Activated CD4-positive, alpha-beta T cell treated with anti-CD3 and anti-CD28 coated beads for 36 hours (primary cell): ENCODE measurements around the gene TAF6L. TPM values are rescaled to one million over a fixed set of nuclear protein-coding genes. Genes with fewer than 3 reads are reported as not detected.

Experiments used
- ATAC-seq: fragments of 200-7000 bp; cut with Tn5 transposase; one replicate; pipeline ENCODE4 v1.10.0; 2021; ENCODE audit warnings: mild to moderate bottlenecking, moderate library complexity
- CTCF ChIA-PET: fragments of 350-600 bp; sonication (Branson Sonifier 250); formaldehyde crosslinking; loops from one replicate; lab custom pipeline; 2021; ENCODE audit warnings: antibody characterized with exemption; lab: Charles Lee
- POLR2A ChIA-PET: fragments of 350-600 bp; sonication (Branson Sonifier 250); formaldehyde crosslinking; loops from one replicate; lab custom pipeline; 2021; ENCODE audit warnings: antibody characterized with exemption, inconsistent platforms; lab: Charles Lee
- DNase-seq: peaks from one replicate; pipeline ENCODE4 v3.0.0-alpha.2; 2020
- H3K27ac Mint-ChIP-seq: one replicate; pipeline ENCODE4 v1.8.0; 2021; ENCODE audit warnings: mixed read lengths
- H3K27me3 Mint-ChIP-seq: one replicate; pipeline ENCODE4 v1.8.0; 2021; ENCODE audit warnings: mixed read lengths
- H3K36me3 Mint-ChIP-seq: one replicate; pipeline ENCODE4 v1.8.0; 2021; ENCODE audit warnings: low read depth, mixed read lengths
- H3K4me1 Mint-ChIP-seq: one replicate; pipeline ENCODE4 v1.8.0; 2021; ENCODE audit warnings: mixed read lengths
- H3K4me3 Mint-ChIP-seq: one replicate; pipeline ENCODE4 v1.8.0; 2021; ENCODE audit warnings: mild to moderate bottlenecking, moderate library complexity, mixed read lengths
- H3K9me3 Mint-ChIP-seq: one replicate; pipeline ENCODE4 v1.8.0; 2021; ENCODE audit warnings: low read depth, mixed read lengths
- intact Hi-C, 2 experiments: fragments of 100-400 bp; cut with DNase I in 1 of 2; cut with micrococcal nuclease in 1 of 2; formaldehyde crosslinking; loops; one replicate each; pipeline versions ENCODE4 v1.14.2 to v1.15.1; 2022 to 2024; cut with DNase I, micrococcal nuclease
- total RNA-seq, 2 experiments: library from RNA; stranded (reverse); gene quantifications; one replicate each; pipeline ENCODE4 v1.2.3, GENCODE V29; 2021

The TAF6L gene
- total RNA-seq, 2 experiments from 2014 or later: 10.2 to 12.6 TPM

DNA sequence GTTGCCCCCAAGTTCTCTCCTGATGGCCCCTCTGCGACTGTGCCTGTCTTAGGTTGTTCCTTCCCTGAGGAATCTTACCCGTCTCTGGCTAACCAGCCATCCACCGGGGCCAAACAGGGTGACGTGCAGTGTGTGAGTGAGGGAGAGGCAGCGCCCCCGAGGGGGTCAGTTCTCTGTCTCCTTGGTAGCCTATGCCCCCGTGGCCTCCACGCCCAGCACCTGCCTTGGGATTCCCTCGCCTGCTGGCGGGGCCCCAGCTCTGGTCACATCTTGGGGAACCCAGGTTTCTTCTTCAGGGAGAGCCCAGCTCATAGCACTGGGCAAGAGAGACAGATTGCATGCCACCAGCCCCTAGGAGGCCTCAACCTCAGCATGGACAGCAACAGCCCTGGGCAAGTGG is 28.3 kb downstream of the TAF6L start:
- intact Hi-C loops: no loop called here
- no peaks in the 10 kb centered on the region for H3K27me3 Mint-ChIP-seq
- DNase-seq: no peak
- ATAC-seq: no peak
- CTCF ChIA-PET: no interaction called here
- H3K4me3 Mint-ChIP-seq: no peak overlapping the region
- peaks cover 81% of the 10 kb centered on the region for H3K36me3 Mint-ChIP-seq
- peak overlapping the region; percentile 5 for H3K27ac Mint-ChIP-seq
- H3K9me3 Mint-ChIP-seq: no peaks in the 10 kb centered on the region
- POLR2A ChIA-PET: interaction anchor here (0.6 to 2.2 kb wide), 2 partner anchors 41 to 207 kb away, joined by 4 to 13 read pairs; no protein-coding TSS in a partner anchor
- peaks cover 24% of the 10 kb centered on the region for H3K4me1 Mint-ChIP-seq

DNA sequence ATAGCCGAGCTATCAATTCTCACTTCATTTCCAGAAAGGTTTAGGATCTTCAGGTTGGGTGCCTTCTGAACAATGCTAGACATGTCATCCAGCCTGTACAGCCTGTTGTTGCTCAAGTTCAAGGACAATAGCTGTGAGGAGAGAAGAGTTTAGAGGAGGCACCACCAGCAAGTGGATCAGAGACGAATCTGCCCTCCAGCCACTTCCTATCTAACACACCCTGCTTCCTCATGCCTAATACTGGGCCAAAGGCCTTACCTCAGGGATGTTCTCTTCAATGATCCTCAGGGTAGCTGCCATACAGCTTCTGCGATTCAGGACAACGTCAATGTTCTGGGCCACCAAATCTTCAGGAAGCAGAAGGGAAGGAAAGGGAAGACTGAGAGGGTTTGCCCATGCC is 29.9 kb downstream of the TAF6L start:
- no peak for DNase-seq
- ChIA-PET CTCF (interaction anchor here (0.8 to 1.3 kb wide), 3 partner anchors 10 to 15 kb away, joined by 3 to 6 read pairs (median 4); no protein-coding TSS in a partner anchor), POLR2A (interaction anchor here (0.5 to 2.2 kb wide), 5 partner anchors 9 to 50 kb away, joined by 5 to 13 read pairs (median 6); partner anchors contain the start of genes STX5, TEX54 and TMEM223)
- peaks cover 26% of the 10 kb centered on the region for H3K4me1 Mint-ChIP-seq
- peaks cover 68% of the 10 kb centered on the region for H3K36me3 Mint-ChIP-seq
- no peaks in the 10 kb centered on the region for H3K27me3 Mint-ChIP-seq
- H3K27ac Mint-ChIP-seq: no peak overlapping the region
- intact Hi-C loops: no loop called here
- no peak overlapping the region for H3K4me3 Mint-ChIP-seq
- no peak for ATAC-seq
- H3K9me3 Mint-ChIP-seq: no peaks in the 10 kb centered on the region

DNA sequence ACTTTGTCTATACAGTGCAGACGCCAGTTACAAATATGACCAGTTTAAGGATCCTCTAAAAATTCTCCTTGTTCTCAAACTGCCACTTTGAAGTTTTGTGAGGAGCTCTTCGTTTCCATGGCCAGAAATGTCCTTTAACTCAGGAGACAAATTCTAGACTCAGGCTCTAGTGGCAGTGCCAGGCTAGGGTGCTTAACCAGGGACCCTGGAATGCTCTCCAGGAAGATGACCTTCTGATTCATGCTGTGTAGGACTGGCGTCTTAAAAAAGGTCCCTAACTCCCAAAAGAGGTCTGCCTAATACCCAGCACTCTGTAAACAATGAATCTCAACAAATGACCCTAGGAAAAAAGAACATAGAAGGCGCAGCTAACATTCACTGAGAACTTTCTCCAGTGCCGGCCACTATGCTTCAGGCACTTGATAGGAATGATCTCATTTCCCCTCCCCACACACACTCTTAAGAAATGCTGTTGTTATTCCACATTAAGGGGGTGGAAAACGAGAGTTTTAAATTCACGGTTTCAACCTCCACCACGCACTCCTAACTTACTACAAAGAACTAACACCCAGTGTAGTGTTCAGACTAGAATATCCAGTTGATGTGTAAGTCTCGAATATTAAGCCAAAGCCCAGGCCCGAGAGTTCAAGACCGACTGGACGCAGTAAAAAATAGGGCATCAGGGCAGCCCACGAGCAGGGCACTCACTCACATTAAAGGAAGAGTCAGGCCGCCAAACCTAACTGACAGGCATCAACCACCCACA is 33.3 kb downstream of the TAF6L start:
- Mint-ChIP-seq H3K4me3 (peak overlapping the region; percentile 99), H3K27ac (peak overlapping the region; percentile 97), H3K4me1 (peaks cover 32% of the 10 kb centered on the region), H3K27me3 (no peaks in the 10 kb centered on the region), H3K9me3 (no peaks in the 10 kb centered on the region), H3K36me3 (peaks cover 41% of the 10 kb centered on the region)
- POLR2A ChIA-PET: interaction anchor here (0.6 to 2.1 kb wide), 13 partner anchors 9 to 213 kb away, joined by 3 to 10 read pairs (median 5); partner anchors contain the start of genes STX5, TMEM223, TUT1 and UQCC3
- CTCF ChIA-PET: interaction anchor here (0.7 to 1.0 kb wide), 3 partner anchors 12 to 98 kb away, joined by 4 to 5 read pairs (median 4); partner anchors contain the start of gene TMEM179B
- DNase-seq: peak; percentile 59
- ATAC-seq: peak; percentile 53
- intact Hi-C loops: loop anchor here (1.0 to 2.0 kb wide), 16 partner anchors 12 to 230 kb away; partner anchors contain the start of genes TMEM179B (in 2 of the 2), TMEM223 (in 2 of the 2), WDR74 (in 2 of the 2) and HNRNPUL2 (in 1 of the 2)

DNA sequence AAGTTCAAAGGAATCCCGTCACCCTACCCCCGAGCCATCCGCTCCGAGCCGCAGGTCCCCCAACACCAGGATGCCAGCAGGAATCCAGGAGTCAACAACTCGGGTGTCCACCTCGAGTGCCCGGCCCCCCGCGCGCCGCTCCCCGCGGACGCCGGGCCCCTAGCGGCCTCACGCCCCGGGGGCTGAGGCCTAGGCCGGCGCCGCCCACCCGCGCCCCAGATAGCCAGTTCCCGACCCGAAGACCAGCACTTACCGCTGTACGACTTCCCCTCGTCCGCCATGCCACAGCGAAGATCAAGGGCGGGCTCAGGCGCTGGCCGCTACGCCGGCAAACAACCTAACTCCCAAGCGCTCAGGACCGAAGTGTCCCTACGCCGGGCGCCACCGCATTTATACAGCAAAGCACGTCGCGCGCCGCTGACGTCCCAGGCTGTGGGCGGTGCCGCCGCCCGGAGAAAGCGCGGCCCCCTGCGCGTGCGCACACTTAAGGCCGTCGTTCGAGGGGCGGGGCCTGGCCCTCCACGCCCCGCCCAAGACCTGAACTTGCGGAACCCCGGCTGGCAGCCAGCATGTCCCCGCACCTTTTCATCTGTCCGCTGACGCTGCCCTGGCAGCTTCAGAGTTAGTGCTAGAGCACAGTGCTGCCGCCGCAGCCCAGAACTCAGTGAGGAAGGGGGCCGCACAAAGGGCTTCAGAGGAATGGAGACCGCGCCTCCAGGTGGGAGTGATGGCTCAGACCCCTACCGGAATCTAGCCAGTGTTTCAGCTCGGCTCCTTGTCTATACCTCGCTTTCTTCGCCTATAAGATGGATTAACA is 34.1 kb downstream of the TAF6L start, which contains the start of gene NXF1:
NXF1 (minus strand) TSS at position 365 of the 817 bp plus-strand sequence; CDS start at position 281, 84 bp downstream.
- H3K27ac Mint-ChIP-seq: peak within 1 kb of the TSS; percentile 97
- no peaks in the 10 kb centered on the region for H3K9me3 Mint-ChIP-seq
- ChIA-PET CTCF (interaction anchor here (0.6 to 3.2 kb wide), 8 partner anchors 15 to 844 kb away, joined by 3 to 24 read pairs (median 3); partner anchors contain the start of gene TMEM179B), POLR2A (interaction anchor here (0.5 to 2.2 kb wide), 14 partner anchors 13 to 164 kb away, joined by 3 to 27 read pairs (median 4); partner anchors contain the start of genes SLC3A2, STX5, TMEM179B and ZBTB3)
- ATAC-seq (peak; percentile 79), DNase-seq (peak; percentile 97)
- H3K4me3 Mint-ChIP-seq: peak within 1 kb of the TSS; percentile 99
- peaks cover 33% of the 10 kb centered on the region for H3K36me3 Mint-ChIP-seq
- no peaks in the 10 kb centered on the region for H3K27me3 Mint-ChIP-seq
- intact Hi-C loops: loop anchor here (1.0 to 2.0 kb wide), 16 partner anchors 13 to 231 kb away; partner anchors contain the start of genes TMEM179B (in 2 of the 2), TMEM223 (in 2 of the 2), WDR74 (in 2 of the 2) and HNRNPUL2 (in 1 of the 2)
- peaks cover 29% of the 10 kb centered on the region for H3K4me1 Mint-ChIP-seq

DNA sequence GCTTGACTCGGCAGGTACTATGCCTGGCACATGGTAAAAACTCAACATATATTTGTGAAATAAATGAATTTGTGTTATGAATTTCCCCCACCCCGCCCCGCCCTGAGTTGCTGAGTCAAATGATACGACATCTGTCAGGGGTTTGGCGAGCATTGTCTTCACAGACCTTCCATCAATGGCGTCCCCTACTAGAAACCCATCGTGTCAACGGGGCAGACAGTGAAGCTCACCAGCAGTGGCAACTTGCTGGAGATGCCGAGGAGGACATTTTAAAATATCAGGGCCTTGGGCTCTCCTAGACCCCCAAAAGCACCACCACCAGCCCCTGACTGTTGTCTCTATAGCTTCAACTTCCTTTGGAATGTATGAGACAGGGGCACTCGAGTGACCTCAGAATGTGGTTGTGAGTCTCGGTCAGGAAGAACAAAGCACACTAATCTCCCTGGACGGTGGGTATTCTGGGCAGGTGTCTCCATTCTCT is 34.8 kb downstream of the TAF6L start:
- peak overlapping the region; percentile 96 for H3K27ac Mint-ChIP-seq
- CTCF ChIA-PET: interaction anchor here (0.6 to 3.2 kb wide), 9 partner anchors 14 to 843 kb away, joined by 3 to 24 read pairs (median 3); partner anchors contain the start of gene TMEM179B
- ATAC-seq (peak; percentile 20), DNase-seq (peak; percentile 56)
- H3K27me3 Mint-ChIP-seq: no peaks in the 10 kb centered on the region
- peak overlapping the region; percentile 99 for H3K4me3 Mint-ChIP-seq
- intact Hi-C loops: loop anchor here (1.0 to 2.0 kb wide), 16 partner anchors 14 to 232 kb away; partner anchors contain the start of genes TMEM179B (in 2 of the 2), TMEM223 (in 2 of the 2), WDR74 (in 2 of the 2) and HNRNPUL2 (in 1 of the 2)
- no peaks in the 10 kb centered on the region for H3K9me3 Mint-ChIP-seq
- peaks cover 29% of the 10 kb centered on the region for H3K4me1 Mint-ChIP-seq
- POLR2A ChIA-PET: interaction anchor here (0.6 to 2.2 kb wide), 12 partner anchors 18 to 165 kb away, joined by 3 to 27 read pairs (median 4); partner anchors contain the start of genes SLC3A2, STX5, TMEM179B and ZBTB3
- peaks cover 29% of the 10 kb centered on the region for H3K36me3 Mint-ChIP-seq

DNA sequence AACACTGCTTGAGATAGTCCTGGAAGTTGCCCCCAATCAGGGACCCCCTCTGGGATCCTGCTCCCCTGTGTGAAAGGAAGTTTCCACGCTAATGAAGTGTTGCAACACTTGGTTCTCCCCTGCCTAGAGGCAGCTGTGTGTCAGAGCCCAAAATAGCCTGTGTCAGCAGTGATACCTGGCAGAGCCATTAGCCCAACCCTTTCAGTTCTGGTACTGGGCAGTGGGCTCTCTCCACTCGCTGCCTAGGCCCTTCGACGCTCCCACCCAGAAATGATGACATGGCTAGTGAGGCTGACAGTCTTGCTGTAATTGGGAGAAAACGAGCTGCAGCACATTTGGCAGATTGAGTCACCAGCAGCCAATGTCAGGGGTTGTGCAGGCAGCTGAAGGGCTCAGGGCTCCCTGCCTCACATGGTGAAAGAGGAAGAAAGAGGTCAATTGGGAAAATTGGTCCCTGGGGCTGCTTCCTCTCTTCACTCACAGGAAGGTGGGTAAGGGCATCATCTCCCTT is 35.5 kb downstream of the TAF6L start:
- no peak for ATAC-seq
- Mint-ChIP-seq H3K9me3 (no peaks in the 10 kb centered on the region), H3K4me1 (peaks cover 27% of the 10 kb centered on the region), H3K4me3 (peak overlapping the region; percentile 99), H3K27me3 (no peaks in the 10 kb centered on the region), H3K36me3 (peaks cover 22% of the 10 kb centered on the region), H3K27ac (peak overlapping the region; percentile 86)
- POLR2A ChIA-PET: interaction anchor here (0.5 to 2.2 kb wide), 7 partner anchors 19 to 55 kb away, joined by 3 to 27 read pairs (median 6); partner anchors contain the start of genes TMEM179B and ZBTB3
- CTCF ChIA-PET: interaction anchor here (1.2 to 3.2 kb wide), 5 partner anchors 13 to 76 kb away, joined by 3 to 24 read pairs (median 4); partner anchors contain the start of gene TMEM179B
- no peak for DNase-seq
- intact Hi-C loops: no loop called here

DNA sequence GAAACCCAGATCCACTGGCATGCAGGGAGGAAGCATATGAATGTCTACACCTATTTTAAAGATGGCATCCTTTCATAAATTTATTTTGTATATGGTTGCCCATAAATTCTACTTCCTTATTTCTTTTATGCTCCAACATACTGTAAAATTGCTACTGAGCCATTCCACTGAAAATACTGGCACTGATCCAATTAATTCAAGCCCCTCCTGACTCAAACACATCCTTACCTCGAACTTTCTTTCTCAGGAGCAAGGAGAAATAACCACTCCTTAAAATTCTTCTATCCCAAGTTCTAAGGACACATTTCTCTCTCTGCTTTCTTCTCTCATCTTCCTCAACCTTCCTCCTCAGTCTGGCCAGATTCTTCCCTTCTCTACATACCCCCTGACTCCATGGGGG is 39.6 kb downstream of the TAF6L start:
- ATAC-seq (no peak), DNase-seq (no peak)
- POLR2A ChIA-PET: interaction anchor here (0.6 to 1.2 kb wide), 2 partner anchors 22 to 197 kb away, joined by 5 to 13 read pairs; partner anchors contain the start of genes STX5 and TEX54
- Mint-ChIP-seq H3K4me3 (no peak overlapping the region), H3K27ac (no peak overlapping the region), H3K9me3 (no peaks in the 10 kb centered on the region), H3K27me3 (no peaks in the 10 kb centered on the region), H3K36me3 (peaks cover 5% of the 10 kb centered on the region), H3K4me1 (peaks cover 9% of the 10 kb centered on the region)
- intact Hi-C loops: no loop called here
- CTCF ChIA-PET: no interaction called here

DNA sequence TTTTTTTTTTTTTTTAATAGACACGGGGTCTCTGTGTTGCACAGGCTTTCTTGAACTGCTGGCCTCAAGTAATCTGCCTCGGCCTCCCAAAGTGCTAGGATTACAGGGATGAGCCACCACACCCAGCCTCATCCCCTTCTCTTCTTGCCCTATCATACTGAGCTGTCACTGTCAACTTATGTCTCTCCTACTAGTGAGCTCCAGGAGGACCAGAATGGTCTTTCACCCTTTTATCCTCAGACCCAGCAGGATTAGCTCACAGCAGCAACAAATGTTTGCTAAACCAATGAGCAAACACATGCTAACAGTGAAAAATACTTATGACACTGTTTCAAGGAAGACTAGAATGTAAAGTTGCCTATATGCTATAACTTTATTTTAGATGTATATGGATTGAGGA is 40.5 kb downstream of the TAF6L start:
- CTCF ChIA-PET: interaction anchor here (0.9 to 1.0 kb wide), 2 partner anchors 16 to 74 kb away, joined by 3 read pairs; no protein-coding TSS in a partner anchor
- no peak overlapping the region for H3K4me3 Mint-ChIP-seq
- no peak for DNase-seq
- no peak overlapping the region for H3K27ac Mint-ChIP-seq
- ATAC-seq: no peak
- H3K27me3 Mint-ChIP-seq: no peaks in the 10 kb centered on the region
- intact Hi-C loops: no loop called here
- POLR2A ChIA-PET: interaction anchor here (0.6 to 1.2 kb wide), 2 partner anchors 21 to 198 kb away, joined by 5 to 13 read pairs; partner anchors contain the start of genes STX5 and TEX54
- H3K4me1 Mint-ChIP-seq: peaks cover 2% of the 10 kb centered on the region
- no peaks in the 10 kb centered on the region for H3K9me3 Mint-ChIP-seq
- peaks cover 5% of the 10 kb centered on the region for H3K36me3 Mint-ChIP-seq

DNA sequence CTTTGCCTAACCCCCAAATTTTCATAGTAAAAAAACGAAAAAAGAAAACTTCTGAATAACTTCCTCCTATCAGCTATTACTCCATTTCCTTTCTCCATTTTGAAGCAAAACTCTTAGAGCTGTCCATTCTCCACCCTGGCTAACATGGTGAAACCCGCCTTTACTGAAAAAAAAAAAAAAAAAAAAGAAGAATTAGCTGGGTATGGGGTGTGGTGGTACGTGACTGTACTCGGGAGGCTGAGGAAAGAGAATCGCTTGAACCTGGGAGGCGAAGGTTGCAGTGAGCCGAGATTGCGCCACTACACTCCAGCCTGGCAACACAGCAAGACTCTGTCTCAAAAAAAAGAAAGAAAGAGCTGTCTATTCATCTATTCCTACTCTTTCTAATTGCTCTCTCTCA is 45.4 kb downstream of the TAF6L start:
- Mint-ChIP-seq H3K27me3 (no peaks in the 10 kb centered on the region), H3K27ac (no peak overlapping the region), H3K4me1 (peaks cover 2% of the 10 kb centered on the region), H3K36me3 (peaks cover 18% of the 10 kb centered on the region), H3K9me3 (no peaks in the 10 kb centered on the region), H3K4me3 (no peak overlapping the region)
- ChIA-PET POLR2A (interaction anchor here (0.7 to 1.2 kb wide), 5 partner anchors 10 to 25 kb away, joined by 3 to 4 read pairs (median 4); partner anchors contain the start of gene STX5), CTCF (interaction anchor here (0.6 to 1.5 kb wide), 10 partner anchors 11 to 122 kb away, joined by 3 to 8 read pairs (median 3); no protein-coding TSS in a partner anchor)
- DNase-seq: no peak
- intact Hi-C loops: no loop called here
- no peak for ATAC-seq
